Stromal cell of bone marrow (primary cell): ENCODE results near the gene TRIM15.
"Not testable (repeated sequence)": the region's sequence is repeated elsewhere in the genome, so short reads cannot be mapped to it uniquely, and the experiment has no call there.

Experiments used
- DNase-seq: peaks from one replicate; pipeline ENCODE4 v3.0.0-alpha.2; 2012; ENCODE audit warnings: low read depth

The TRIM15 gene

GRCh38 chr6:30198166-30199084 lies 35.1 kb downstream of the TRIM15 start:
- DNase-seq: no peak

- no peak for DNase-seq
Measured at GRCh38 chr6:30200551-30201281, 37.4 kb downstream of the TRIM15 start.

GRCh38 chr6:30202366-30202765 lies 39.0 kb downstream of the TRIM15 start:
- no peak for DNase-seq

DNA sequence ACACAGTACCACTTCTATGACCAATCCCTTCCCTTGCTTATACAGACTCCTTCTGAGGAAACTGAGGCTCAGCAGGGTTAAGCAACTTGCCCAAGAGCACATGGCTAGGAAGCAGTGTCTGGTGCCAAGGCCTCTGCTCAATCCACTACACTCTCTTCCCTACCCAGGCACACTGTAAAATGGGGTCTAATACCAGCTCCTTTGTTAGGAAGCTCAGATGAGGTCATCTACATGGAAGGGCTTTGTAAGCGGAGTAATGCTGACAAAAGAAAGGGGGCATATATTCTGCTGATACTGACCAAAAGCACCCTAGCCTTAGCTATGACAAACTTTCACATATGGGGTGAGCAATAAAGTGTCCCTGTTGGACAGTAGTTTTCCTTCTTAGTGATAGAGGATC lies 40.8 kb downstream of the TRIM15 start:
- no peak for DNase-seq

GRCh38 chr6:30206152-30206551 lies 42.8 kb downstream of the TRIM15 start:
- DNase-seq: peak; percentile 39

GRCh38 chr6:30206799-30207618 lies 43.7 kb downstream of the TRIM15 start:
- DNase-seq: no peak

DNA sequence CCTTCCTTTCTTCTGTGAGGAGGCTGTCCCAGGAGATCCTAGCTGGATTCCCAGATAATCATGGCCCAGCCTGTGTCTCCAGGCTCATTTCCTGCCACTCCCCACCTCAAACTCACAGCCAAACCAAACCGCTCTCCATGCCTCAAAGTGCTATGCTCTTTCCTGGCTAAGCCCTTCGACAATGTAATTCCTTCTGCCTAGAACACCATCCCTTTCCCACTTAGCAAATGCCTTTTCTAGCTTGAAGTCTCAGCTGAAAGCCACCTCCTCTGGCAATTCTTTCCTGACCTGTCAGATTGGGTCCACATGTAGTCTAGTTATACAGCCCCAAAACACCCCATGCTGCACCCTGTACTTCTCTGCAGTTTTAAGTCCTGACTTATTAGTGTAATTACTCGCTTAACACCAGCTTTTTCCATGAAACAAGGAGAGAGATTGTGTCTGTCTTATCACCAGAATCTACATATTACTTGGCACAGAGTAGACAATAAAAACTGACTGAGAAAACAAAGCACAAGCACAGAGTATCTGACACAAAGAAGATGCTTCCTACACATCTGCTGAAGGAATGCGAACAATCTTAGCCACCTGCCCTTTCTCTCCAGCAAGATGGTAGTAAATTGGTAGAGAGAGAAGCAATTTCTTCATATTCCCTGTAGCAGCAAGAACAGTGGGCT lies 44.4 kb downstream of the TRIM15 start:
- no peak for DNase-seq

DNA sequence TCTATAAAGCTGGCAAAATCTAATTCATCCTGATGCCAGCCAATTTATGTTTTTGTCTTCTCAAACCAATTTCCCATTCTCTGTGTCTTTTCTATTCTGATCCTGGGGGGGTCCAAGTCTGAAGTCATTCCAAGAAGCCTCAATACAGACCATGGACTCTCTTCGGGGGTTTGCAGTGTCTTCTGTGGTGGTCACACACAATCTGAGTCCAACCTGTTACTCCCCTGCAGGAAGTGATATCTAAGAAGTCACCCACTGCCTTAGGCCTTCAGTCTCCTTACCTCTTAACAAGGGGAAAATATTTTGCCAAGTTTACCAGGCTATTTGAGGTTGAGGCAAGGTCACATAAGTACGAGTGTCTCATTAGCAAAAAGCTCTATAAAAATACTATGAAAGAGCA lies 48.0 kb downstream of the TRIM15 start:
- DNase-seq: no peak

- DNase-seq: no peak
Measured at GRCh38 chr6:30211899-30212298, 48.6 kb downstream of the TRIM15 start.

GRCh38 chr6:30212865-30213666 lies 49.7 kb downstream of the TRIM15 start, which contains the start of gene TRIM26:
Gene TRIM26 (minus strand): TSS chr6:30213406. CDS start chr6:30199103, 14,303 bp downstream.
- peak; percentile 96 for DNase-seq

DNA sequence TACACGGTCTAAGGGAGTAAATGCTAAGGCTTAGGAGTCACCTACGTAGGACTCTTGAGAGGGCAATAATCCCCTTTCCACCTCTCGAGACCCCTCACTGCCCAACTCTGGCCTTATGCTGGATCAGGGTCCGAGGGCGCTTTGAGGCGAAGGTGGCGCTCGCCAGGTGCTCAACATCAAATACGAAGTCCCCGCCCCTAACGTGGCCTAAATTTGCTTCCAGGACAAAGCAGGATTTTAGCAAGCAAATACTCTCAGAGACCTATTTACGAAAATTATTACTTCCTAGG lies 50.3 kb downstream of the TRIM15 start:
- DNase-seq: no peak

- peak; percentile 63 for DNase-seq
Measured at GRCh38 chr6:30213957-30214656, 50.8 kb downstream of the TRIM15 start.

- DNase-seq: no peak
Measured at GRCh38 chr6:30214657-30214982, 51.3 kb downstream of the TRIM15 start.

- DNase-seq: no peak
Measured at GRCh38 chr6:30216096-30216495, 52.8 kb downstream of the TRIM15 start.

DNA sequence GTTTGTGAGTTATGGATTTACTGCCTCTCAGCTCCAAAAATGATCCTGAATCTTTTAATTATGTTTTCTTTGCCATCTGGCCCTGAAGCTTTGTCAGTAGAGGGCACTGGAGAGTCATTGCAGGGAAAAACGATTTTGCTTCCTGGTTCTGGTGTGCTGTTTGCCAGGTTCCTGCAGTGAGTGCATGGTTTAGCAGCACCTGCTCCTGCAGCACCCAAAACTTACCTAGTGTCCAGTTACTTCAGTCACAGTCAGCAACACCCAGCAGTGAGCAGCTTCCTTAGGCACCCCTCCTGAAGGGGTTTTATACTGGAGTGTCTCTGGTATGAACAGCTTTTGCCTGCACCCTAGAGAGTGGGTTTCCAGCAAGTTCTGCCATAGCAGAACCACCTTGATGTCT lies 55.9 kb downstream of the TRIM15 start:
- peak; percentile 47 for DNase-seq

DNA sequence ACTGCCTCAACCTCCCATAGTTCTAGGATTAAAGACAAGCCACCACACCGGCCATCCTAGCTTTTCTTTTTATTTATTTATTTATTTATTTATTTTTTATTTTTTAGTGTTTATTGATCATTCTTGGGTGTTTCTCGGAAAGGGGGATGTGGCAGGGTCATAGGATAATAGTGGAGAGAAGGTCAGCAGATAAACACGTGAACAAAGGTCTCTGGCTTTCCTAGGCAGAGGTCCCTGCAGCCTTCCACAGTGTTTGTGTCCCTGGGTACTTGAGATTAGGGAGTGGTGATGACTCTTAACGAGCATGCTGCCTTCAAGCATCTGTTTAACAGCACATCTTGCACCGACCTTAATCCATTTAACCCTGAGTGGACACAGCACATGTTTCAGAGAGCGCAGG lies 58.0 kb downstream of the TRIM15 start:
- DNase-seq: not testable (repeated sequence)

- DNase-seq: not testable (repeated sequence)
Measured at GRCh38 chr6:30221956-30222355, 58.6 kb downstream of the TRIM15 start.
